ENCODE results near the gene PNPLA7. TPM values are rescaled to one million over a fixed set of nuclear protein-coding genes. Genes with fewer than 3 reads are reported as not detected.
A peak's percentile ranks its signal among the peaks of the same experiment; 100 is the strongest.

PNPLA7 gene
- total and polyA plus RNA-seq, 10 of the 15 experiments (the other 5 are each of a cell fraction or from before 2014, with no cell fraction given) = 0.04 to 0.85 (median 0.19) TPM; not detected in 1

DNA sequence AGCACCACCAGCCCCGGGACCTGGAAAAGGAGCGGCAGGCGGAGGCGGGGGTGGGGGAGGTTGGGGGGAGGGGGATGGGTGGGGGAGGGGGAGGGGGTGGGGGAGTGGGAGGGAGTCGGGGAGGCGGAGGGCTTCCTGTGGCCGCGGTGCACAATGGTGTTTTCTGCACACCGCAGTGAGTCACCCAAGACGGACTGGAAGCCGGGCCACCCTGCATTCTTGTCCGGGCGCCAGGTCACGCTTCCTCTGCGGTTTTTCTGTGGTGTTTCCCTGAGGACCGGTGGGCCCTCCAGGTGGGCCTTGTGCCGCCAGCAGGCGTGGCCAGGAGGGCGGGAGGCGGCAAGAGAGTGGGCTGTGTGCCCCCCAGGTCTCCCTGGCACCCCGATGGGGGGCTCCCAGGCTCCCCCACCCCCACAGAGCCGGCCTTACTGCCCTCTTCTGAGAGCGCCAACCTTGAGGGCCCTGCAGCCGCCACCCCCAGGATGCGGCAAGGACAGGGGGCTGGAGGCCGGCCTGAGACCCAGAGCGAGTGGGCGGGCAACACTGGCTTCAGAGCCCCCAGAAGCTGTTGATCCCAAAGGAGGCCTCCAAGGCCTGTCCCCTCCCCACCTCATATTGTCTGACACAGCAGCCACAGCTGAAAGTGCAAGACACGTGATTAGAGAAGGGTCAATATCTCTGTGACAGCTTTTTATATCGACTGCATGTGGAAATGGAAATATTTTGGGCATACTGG is 138.4 kb downstream of the PNPLA7 start:
- no TSS peak for BruUV-seq (replicated peaks)
- H3K79me2 ChIP-seq (ENCODE audit: control insufficient read depth, insufficient read depth, low read length) = peaks cover 2% of the 10 kb centered on the region
- no peaks in the 10 kb centered on the region for H3K36me3 ChIP-seq (ENCODE audit: control insufficient read depth in 2 of 2, insufficient read depth in 2 of 2, low read length in 1 of 2)
- H3K4me2 ChIP-seq (ENCODE audit: control insufficient read depth, insufficient read depth) = peak overlapping the region; percentile 78
- intact Hi-C loops (cut with micrococcal nuclease; ENCODE audit: unreplicated experiment) = no loop called here
- ATAC-seq (peak; percentile 72), DNase-seq (ENCODE audit: low read depth, low spot score) (peak; percentile 43), FAIRE-seq (peak; percentile 70)
- peak overlapping the region; percentile 38; the same call in 1 of the 2 replicates for H3K4me3 ChIP-seq
- no peaks in the 10 kb centered on the region for H3K9me3 ChIP-seq (replicated peaks; ENCODE audit: control insufficient read depth, insufficient read depth, low read length)
- RAD21 ChIA-PET (ENCODE audit: unreplicated experiment) = interaction anchor here (1.6 kb wide), 1 partner anchor 11 kb away, joined by 4 read pairs; the partner anchor contains the start of gene EXD3
- no peaks in the 10 kb centered on the region for H4K20me1 ChIP-seq (ENCODE audit: control insufficient read depth, insufficient read depth)
- SMC1A ChIA-PET (ENCODE audit: uncharacterized antibody, unreplicated experiment) = interaction anchor here (0.8 to 1.3 kb wide), 2 partner anchors 10 to 109 kb away, joined by 3 to 4 read pairs; partner anchors contain the start of gene NRARP
- CTCF ChIA-PET = interaction anchor here (1.2 to 1.3 kb wide), 2 partner anchors 11 to 110 kb away, joined by 4 to 5 read pairs; partner anchors contain the start of genes EXD3, NOXA1 and NRARP
- POLR2A ChIA-PET = interaction anchor here (1.7 kb wide), 1 partner anchor 96 kb away, joined by 4 read pairs; no protein-coding TSS in a partner anchor
- H3K27me3 ChIP-seq (replicated peaks in 1 of 2; ENCODE audit: control insufficient read depth in 2 of 2, insufficient read depth in 2 of 2, low read length in 1 of 2) = no peaks in the 10 kb centered on the region
- no peak overlapping the region; the same call in 1 of the 2 replicates for H3K9ac ChIP-seq (ENCODE audit: control insufficient read depth, insufficient read depth, low read length)
- 2% methylated on average over 19 of the region's 30 CpGs for WGBS (ENCODE audit: insufficient coverage, insufficient replicate concordance, low lambda C conversion rate, missing lambda C conversion rate)
- no peak overlapping the region for H2AFZ ChIP-seq (ENCODE audit: control insufficient read depth, low read depth, low read length)
- H3K27ac ChIP-seq (ENCODE audit: control insufficient read depth, insufficient read depth) = peak overlapping the region; percentile 62
- peaks cover 29% of the 10 kb centered on the region for H3K4me1 ChIP-seq (ENCODE audit: control insufficient read depth, insufficient read depth, low read length)
- in situ Hi-C loops (cut with MboI) = no loop called here
- TF ChIP-seq TBL1XR1 (IDR thresholded peaks at IDR 0.05; ENCODE audit: low read depth, low read length) = peak; percentile 39; the same call in 1 of the 2 replicates
- TF ChIP-seq POLR2AphosphoS2 (IDR thresholded peaks at IDR 0.05; ENCODE audit: low read depth, low read length) = no peak
- TF ChIP-seq, protein P1, sequence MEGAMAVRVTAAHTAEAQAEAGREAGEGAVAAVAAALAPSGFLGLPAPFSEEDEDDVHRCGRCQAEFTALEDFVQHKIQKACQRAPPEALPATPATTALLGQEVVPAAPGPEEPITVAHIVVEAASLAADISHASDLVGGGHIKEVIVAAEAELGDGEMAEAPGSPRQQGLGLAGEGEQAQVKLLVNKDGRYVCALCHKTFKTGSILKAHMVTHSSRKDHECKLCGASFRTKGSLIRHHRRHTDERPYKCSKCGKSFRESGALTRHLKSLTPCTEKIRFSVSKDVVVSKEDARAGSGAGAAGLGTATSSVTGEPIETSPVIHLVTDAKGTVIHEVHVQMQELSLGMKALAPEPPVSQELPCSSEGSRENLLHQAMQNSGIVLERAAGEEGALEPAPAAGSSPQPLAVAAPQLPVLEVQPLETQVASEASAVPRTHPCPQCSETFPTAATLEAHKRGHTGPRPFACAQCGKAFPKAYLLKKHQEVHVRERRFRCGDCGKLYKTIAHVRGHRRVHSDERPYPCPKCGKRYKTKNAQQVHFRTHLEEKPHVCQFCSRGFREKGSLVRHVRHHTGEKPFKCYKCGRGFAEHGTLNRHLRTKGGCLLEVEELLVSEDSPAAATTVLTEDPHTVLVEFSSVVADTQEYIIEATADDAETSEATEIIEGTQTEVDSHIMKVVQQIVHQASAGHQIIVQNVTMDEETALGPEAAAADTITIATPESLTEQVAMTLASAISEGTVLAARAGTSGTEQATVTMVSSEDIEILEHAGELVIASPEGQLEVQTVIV (IDR thresholded peaks at IDR 0.05; ENCODE audit: borderline replicate concordance, partially characterized antibody) = no peak
- TF ChIP-seq, protein P2, sequence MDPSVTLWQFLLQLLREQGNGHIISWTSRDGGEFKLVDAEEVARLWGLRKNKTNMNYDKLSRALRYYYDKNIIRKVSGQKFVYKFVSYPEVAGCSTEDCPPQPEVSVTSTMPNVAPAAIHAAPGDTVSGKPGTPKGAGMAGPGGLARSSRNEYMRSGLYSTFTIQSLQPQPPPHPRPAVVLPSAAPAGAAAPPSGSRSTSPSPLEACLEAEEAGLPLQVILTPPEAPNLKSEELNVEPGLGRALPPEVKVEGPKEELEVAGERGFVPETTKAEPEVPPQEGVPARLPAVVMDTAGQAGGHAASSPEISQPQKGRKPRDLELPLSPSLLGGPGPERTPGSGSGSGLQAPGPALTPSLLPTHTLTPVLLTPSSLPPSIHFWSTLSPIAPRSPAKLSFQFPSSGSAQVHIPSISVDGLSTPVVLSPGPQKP (IDR thresholded peaks at IDR 0.05; ENCODE audit: low read depth, low read length) = 0 out of 2 replicates have a peak, but pooled peaks have one; percentile 11
- TF ChIP-seq HCFC1 (IDR thresholded peaks at IDR 0.05; ENCODE audit: low read length) = no peak
- peak; percentile 27 for TF ChIP-seq SP1 (IDR thresholded peaks at IDR 0.05; ENCODE audit: low read depth, low read length)
- no peak for TF ChIP-seq ZBED1 (IDR thresholded peaks at IDR 0.05; ENCODE audit: borderline replicate concordance)
- TF ChIP-seq, protein P3, sequence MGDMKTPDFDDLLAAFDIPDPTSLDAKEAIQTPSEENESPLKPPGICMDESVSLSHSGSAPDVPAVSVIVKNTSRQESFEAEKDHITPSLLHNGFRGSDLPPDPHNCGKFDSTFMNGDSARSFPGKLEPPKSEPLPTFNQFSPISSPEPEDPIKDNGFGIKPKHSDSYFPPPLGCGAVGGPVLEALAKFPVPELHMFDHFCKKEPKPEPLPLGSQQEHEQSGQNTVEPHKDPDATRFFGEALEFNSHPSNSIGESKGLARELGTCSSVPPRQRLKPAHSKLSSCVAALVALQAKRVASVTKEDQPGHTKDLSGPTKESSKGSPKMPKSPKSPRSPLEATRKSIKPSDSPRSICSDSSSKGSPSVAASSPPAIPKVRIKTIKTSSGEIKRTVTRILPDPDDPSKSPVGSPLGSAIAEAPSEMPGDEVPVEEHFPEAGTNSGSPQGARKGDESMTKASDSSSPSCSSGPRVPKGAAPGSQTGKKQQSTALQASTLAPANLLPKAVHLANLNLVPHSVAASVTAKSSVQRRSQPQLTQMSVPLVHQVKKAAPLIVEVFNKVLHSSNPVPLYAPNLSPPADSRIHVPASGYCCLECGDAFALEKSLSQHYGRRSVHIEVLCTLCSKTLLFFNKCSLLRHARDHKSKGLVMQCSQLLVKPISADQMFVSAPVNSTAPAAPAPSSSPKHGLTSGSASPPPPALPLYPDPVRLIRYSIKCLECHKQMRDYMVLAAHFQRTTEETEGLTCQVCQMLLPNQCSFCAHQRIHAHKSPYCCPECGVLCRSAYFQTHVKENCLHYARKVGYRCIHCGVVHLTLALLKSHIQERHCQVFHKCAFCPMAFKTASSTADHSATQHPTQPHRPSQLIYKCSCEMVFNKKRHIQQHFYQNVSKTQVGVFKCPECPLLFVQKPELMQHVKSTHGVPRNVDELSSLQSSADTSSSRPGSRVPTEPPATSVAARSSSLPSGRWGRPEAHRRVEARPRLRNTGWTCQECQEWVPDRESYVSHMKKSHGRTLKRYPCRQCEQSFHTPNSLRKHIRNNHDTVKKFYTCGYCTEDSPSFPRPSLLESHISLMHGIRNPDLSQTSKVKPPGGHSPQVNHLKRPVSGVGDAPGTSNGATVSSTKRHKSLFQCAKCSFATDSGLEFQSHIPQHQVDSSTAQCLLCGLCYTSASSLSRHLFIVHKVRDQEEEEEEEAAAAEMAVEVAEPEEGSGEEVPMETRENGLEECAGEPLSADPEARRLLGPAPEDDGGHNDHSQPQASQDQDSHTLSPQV (IDR thresholded peaks at IDR 0.05) = no peak
- TF ChIP-seq NFIC (IDR thresholded peaks at IDR 0.05; ENCODE audit: low read depth, low read length) = no peak; the same call in 1 of the 2 replicates
- TF ChIP-seq EGR1 (IDR thresholded peaks at IDR 0.05; ENCODE audit: borderline replicate concordance in 1 of 2, low read depth in 2 of 2, low read length in 2 of 2) = peak in 1 of 2 experiments; percentile 51; a peak in 1 of 3 replicates
- TF ChIP-seq, protein P4, sequence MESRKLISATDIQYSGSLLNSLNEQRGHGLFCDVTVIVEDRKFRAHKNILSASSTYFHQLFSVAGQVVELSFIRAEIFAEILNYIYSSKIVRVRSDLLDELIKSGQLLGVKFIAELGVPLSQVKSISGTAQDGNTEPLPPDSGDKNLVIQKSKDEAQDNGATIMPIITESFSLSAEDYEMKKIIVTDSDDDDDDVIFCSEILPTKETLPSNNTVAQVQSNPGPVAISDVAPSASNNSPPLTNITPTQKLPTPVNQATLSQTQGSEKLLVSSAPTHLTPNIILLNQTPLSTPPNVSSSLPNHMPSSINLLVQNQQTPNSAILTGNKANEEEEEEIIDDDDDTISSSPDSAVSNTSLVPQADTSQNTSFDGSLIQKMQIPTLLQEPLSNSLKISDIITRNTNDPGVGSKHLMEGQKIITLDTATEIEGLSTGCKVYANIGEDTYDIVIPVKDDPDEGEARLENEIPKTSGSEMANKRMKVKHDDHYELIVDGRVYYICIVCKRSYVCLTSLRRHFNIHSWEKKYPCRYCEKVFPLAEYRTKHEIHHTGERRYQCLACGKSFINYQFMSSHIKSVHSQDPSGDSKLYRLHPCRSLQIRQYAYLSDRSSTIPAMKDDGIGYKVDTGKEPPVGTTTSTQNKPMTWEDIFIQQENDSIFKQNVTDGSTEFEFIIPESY (IDR thresholded peaks at IDR 0.05) = no peak
- TF ChIP-seq GATAD2B (conservative IDR thresholded peaks at IDR 0.05; ENCODE audit: low read depth) = peak; percentile 84
- TF ChIP-seq CBFB (IDR thresholded peaks at IDR 0.05; ENCODE audit: low read depth) = peak; percentile 86

Data from GM12878 (cell line).